Renal pelvis (tissue), 12 donors: Measurements from ENCODE around the gene STXBP1. TPM values are rescaled to one million over a fixed set of nuclear protein-coding genes. Genes with fewer than 3 reads are reported as not detected.

ENCODE experiments used
- DNase-seq: peaks from one replicate; pipeline ENCODE4 v3.0.0-alpha.2; 2013
- long read RNA-seq, 16 experiments: transcript quantifications; one replicate each; lab custom pipeline, GENCODE V29; 2026
- polyA plus RNA-seq, 3 donors: library from polyadenylated mRNA; unstranded; fragments of 120-200 nt; gene quantifications; one replicate each; pipeline ENCODE4 v1.2.1, GENCODE V29; 2013; ENCODE audit not compliant: insufficient read length in 3 of 3

STXBP1 gene
- 10 to 100 TPM; 27.7 to 33.4 (median 33.1) TPM for polyA plus RNA-seq
- long read RNA-seq, donor 1, transcript STXBP1-212 (1 exons, 2,582 nt), result major isoform, 16 of 21 reads
- long read RNA-seq, donor 1, partial matches to known transcripts, result 0 of 21 reads
- long read RNA-seq, donor 1, other reads (novel, unspliced or antisense), result 0 of 21 reads
- long read RNA-seq, donor 2, transcript STXBP1-212 (1 exons, 2,582 nt), result major isoform, 11 of 15 reads
- long read RNA-seq, donor 2, partial matches to known transcripts, result 0 of 15 reads
- long read RNA-seq, donor 2, other reads (novel, unspliced or antisense), result 0 of 15 reads
- long read RNA-seq, donor 3, transcript STXBP1-212 (1 exons, 2,582 nt), result major isoform, 10 of 11 reads
- long read RNA-seq, donor 3, partial matches to known transcripts, result 0 of 11 reads
- long read RNA-seq, donor 3, other reads (novel, unspliced or antisense), result 0 of 11 reads
- long read RNA-seq, donor 4, transcript STXBP1-212 (1 exons, 2,582 nt), result major isoform, 17 of 23 reads
- long read RNA-seq, donor 4, transcript STXBP1-201 (19 exons, 3,765 nt), result minor isoform, 6 of 23 reads
- long read RNA-seq, donor 4, partial matches to known transcripts, result 0 of 23 reads
- long read RNA-seq, donor 4, other reads (novel, unspliced or antisense), result 0 of 23 reads
- long read RNA-seq, donor 5, transcript STXBP1-212 (1 exons, 2,582 nt), result major isoform, 5 of 7 reads
- long read RNA-seq, donor 5, partial matches to known transcripts, result 0 of 7 reads
- long read RNA-seq, donor 5, other reads (novel, unspliced or antisense), result 0 of 7 reads
- long read RNA-seq, donor 6, transcript STXBP1-212 (1 exons, 2,582 nt), result major isoform, 18 of 23 reads
- long read RNA-seq, donor 6, partial matches to known transcripts, result 0 of 23 reads
- long read RNA-seq, donor 6, other reads (novel, unspliced or antisense), result 0 of 23 reads
- long read RNA-seq, donor 7, transcript STXBP1-212 (1 exons, 2,582 nt), result major isoform, 28 of 37 reads
- long read RNA-seq, donor 7, partial matches to known transcripts, result 5 of 37 reads
- long read RNA-seq, donor 7, other reads (novel, unspliced or antisense), result 0 of 37 reads
- long read RNA-seq, donor 8, transcript STXBP1-212 (1 exons, 2,582 nt), result major isoform, 7 of 7 reads
- long read RNA-seq, donor 8, partial matches to known transcripts, result 0 of 7 reads
- long read RNA-seq, donor 8, other reads (novel, unspliced or antisense), result 0 of 7 reads
- long read RNA-seq, donor 9, transcript STXBP1-212 (1 exons, 2,582 nt), result major isoform, 16 of 21 reads
- long read RNA-seq, donor 9, partial matches to known transcripts, result 0 of 21 reads
- long read RNA-seq, donor 9, other reads (novel, unspliced or antisense), result 0 of 21 reads
- long read RNA-seq, donor 10, transcript STXBP1-212 (1 exons, 2,582 nt), result major isoform, 13 of 15 reads
- long read RNA-seq, donor 10, partial matches to known transcripts, result 0 of 15 reads
- long read RNA-seq, donor 10, other reads (novel, unspliced or antisense), result 0 of 15 reads
- long read RNA-seq, donor 11, transcript STXBP1-212 (1 exons, 2,582 nt), result major isoform, 13 of 14 reads
- long read RNA-seq, donor 11, partial matches to known transcripts, result 0 of 14 reads
- long read RNA-seq, donor 11, other reads (novel, unspliced or antisense), result 0 of 14 reads
- long read RNA-seq, donor 12, transcript STXBP1-212 (1 exons, 2,582 nt), result major isoform, 23 of 24 reads
- long read RNA-seq, donor 12, partial matches to known transcripts, result 0 of 24 reads
- long read RNA-seq, donor 12, other reads (novel, unspliced or antisense), result 0 of 24 reads
- long read RNA-seq, donor 13, transcript STXBP1-212 (1 exons, 2,582 nt), result major isoform, 18 of 20 reads
- long read RNA-seq, donor 13, partial matches to known transcripts, result 0 of 20 reads
- long read RNA-seq, donor 13, other reads (novel, unspliced or antisense), result 0 of 20 reads
- long read RNA-seq, donor 14, result 0 reads
- long read RNA-seq, donor 15, transcript STXBP1-212 (1 exons, 2,582 nt), result major isoform, 22 of 23 reads
- long read RNA-seq, donor 15, partial matches to known transcripts, result 0 of 23 reads
- long read RNA-seq, donor 15, other reads (novel, unspliced or antisense), result 0 of 23 reads
- long read RNA-seq, donor 16, transcript STXBP1-212 (1 exons, 2,582 nt), result major isoform, 21 of 24 reads
- long read RNA-seq, donor 16, partial matches to known transcripts, result 0 of 24 reads
- long read RNA-seq, donor 16, other reads (novel, unspliced or antisense), result 0 of 24 reads

DNA sequence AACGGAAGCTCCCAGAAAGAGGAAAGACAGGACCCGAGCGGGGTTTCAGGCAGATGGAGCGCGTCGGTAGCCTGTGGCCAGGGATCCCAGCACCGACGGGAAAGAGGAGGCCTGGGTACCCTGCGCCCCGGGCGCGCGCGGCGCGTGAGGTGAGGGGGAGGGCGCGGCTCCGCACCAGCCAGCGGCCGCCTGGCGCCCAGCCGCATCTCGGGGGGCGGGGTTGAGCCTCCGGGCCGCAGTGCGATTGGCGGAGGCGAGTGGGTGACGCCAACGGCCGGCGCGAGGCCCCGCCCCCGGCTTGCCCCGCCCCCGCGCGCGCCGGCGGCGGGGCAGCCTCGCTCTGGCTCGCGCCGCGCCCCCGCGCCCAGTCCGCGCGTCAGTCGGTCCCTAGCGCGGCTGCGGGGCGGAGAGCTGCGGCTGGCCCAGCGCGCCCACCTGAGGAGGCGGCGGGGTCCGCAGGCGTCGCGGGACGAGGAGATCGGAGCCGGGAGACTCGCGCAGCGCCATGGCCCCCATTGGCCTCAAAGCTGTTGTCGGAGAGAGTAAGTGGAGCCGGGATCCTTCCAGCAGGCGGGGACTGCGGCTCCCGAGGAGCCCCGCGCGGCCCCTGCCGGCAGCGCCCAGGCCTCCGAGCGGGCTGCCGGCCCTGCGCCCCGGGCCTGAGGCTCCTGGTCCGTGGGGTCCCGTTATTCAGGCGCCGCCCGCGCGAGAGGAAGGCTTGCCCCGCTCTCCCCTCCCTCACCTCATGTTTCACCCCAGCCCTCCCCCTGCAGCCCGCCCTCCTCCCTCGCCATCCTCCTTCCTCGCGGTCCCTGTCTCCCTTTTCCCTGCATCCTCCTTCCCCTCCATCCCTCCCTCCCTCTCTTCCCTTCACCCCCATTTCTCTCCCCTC lies at the start of gene STXBP1:
STXBP1 (plus strand) TSS at position 379 of the 892 bp plus-strand sequence; CDS start at position 506, 127 bp downstream.
- peak; percentile 87 for DNase-seq

DNA sequence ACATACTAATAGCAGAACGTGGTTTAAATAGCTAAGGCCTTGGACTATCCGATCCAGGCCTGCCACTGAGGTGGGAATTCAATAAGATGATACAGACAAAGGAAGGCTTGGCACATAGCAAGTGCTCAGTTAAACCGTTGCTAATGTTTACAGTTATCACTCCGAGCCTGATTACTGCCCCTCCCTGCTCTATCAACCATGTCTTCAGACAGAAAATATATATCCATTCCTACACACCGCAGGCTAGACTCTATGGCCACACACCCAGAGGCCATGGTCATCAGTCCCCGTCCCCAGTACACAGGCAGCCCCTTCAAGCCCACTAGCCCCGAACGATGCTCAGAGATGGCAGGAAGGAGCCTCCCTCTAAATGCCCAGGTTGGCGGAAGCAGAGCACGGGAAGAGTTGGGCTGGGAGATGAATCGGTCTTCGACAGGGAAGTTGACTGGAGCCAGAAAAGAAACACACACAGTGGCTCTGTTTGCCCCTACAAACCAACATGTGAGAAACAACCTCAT lies 49.7 kb upstream of the STXBP1 start:
- DNase-seq, result no peak

DNA sequence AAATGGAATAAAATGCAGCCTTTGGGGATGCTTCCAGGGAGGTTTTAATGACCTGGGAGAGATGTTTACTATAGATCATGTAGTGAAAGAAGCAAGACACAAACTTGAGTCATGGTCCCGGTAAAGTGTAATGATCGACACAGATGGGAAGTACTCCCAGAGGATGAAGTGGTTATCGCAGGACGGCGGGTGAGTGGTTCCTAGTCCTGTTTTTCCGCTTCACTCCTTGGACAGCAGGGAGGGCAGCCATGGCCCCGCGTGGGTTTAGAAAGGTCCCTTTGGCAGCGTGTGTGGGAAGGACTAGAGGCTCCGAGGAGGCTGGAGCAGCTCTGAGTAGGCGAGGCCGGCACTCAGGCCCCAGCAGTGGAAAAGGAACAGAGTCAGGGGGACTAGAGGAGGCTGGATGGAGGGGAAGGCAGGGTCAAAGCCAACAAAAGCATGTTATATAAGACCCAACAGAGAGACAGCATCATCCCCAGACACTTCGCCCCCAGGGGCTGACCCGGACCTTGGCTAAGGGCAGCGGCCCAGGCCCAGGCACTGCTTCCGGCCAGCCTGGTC lies 49.2 kb upstream of the STXBP1 start:
- no peak for DNase-seq

DNA sequence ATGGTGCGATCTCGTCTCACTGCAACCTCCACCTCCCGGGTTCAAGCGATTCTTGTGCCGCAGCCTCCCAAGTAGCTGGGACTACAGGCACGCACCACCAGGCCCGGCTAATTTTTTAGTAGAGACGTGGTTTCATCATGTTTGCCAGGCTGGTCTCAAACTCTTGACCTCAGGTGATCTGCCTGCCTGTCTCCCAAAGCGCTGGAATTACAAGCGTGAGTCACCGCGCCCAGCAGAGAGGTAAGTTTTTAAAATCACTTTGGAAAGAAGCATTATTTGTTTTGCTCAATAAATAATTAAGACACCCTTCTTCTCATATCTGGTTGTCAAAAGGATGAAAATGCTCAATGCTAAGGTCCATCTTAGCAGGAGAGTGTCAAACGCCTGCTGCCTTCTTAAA lies 48.5 kb upstream of the STXBP1 start:
- DNase-seq, result no peak

DNA sequence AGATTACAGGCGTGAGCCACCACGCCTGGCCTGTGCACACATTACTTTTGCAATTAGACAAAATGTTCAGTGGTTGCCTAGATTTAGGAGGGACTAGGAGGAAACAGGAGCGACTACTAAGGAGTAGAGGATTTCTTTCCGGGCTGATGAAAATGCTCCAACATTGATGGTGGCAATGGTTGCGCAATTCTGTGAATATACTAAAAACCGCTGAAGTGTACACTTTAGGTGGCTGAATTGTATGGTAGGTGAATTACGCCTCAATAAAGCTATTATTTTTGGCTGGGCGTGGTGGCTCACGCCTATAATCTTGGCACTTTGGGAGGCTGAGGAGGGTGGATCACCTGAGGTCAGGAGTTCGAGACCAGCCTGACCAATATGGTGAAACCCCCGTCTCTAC lies 46.8 kb upstream of the STXBP1 start:
- no peak for DNase-seq

DNA sequence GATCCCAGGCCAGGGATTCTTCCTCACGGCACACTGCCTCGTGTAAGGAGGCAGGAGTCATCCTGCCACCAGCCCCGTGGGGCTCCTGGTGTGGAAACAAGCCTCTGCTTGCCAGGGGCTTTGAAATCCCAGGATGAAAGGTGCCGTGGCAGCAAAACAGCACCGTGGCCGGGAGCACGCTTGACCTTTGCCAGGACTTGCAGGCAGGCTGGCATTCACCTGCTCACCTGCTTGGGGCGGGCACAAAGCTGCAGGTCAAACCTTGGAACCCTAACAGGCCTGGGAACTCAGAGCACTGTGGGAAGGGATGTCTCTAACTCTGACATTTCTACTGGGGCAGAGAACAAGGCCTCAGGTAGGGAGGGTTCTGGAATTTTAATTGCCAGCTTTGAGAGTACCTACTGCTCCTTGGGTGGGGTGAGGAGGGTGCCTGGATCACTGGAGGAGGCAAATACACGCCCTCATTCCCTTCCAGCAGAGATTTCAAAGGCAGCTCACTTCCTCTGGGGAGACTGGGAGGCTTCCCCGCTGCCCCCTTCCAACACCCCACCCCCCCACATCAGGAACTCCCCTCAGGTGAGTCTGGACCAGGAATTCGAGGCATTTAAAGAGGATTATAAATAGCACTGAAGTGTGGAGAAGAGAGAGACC lies 45.6 kb upstream of the STXBP1 start:
- no peak for DNase-seq

DNA sequence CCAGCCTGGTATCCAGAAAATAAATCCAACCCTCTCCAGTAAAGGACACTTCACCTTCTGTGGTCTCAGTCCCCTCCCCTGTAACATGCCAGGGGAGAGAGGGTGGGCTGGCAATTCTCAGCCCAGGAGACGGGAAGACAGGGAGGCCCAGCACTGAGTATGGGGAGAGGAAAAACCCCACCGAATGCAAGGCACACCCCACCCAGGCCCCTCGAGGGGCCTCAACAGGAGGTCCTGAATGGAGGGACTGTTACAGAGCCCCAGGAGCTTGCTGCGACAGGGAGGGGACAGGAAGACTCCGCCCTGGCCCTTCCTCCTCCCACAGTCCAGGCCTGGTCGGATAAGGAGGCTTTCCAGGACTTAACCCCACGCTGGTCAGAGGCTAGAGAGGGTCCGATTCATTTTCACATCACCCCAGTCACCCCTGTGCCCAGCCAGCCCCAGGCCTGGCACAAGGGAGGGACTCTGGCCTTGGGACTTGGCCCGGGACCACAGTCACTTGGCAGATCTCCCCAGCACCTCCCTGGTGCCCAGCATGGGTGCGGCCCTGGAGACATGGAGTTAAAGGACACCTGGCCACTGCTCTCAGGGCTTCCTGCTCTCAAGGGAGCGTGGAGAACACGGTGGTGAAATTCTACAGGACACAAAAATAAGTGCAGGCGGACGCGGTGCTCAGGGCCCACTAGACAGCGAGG lies 44.9 kb upstream of the STXBP1 start:
- DNase-seq, result no peak

DNA sequence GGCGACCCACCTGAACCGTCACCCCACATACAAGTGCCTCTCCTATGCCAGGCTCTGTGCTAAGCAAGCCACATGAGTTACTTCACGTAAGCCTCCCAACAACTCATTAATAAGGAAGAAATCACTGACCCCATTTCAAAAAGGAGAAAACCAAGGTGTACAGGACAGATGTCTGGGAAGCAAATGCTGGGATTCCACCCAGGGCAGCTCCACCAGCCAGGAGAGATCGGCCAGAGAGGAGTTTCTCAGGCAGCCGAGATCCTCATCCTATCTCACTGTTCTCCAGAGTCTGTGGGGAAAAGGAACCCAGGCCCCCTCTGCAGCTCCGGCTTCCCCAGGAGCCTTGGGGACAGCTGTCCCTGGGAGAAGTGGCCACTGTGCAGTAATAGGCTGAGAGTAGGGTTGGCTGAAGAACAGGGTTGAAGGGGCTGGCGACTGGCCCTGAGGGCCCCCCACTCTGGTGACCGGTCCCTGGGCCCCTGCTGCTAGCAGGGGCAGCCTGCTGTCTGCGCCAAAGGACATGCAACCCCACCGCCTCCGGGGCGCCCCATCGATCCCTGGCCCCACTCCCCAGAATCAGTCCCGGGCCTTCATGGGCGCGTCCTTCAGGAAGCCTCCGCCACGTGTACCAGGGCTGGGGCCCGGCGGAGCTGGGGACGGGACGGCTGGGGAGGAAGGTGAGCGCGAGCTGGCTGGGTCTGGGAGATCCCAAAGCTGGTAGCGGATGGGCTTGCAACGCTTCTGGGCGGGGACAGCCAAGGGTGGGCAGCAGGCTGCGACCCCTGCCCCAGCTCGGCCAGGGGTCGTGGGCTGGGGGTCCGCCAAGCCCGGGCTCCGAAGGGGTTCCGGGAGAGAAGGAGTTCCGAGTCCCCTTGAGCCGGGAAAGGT lies 44.1 kb upstream of the STXBP1 start:
- DNase-seq, result no peak

DNA sequence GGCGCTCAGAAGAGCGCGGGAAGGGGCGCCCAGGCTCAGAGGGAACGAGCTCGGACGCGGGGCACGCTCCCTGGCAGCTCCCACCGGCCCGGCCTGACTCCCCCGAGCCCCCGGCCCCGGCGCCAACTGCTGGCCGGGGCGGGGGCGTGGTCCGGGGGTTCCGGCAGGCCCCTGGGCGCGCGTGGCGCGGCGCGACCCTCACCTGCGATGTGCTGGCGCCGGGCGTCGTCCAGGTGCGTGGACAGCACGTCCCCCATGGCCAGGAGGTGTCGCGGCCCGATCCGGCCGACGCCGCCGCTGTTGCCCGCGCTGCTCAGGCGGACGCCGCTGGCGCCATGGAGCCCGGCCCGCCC lies 43.5 kb upstream of the STXBP1 start:
- no peak for DNase-seq

DNA sequence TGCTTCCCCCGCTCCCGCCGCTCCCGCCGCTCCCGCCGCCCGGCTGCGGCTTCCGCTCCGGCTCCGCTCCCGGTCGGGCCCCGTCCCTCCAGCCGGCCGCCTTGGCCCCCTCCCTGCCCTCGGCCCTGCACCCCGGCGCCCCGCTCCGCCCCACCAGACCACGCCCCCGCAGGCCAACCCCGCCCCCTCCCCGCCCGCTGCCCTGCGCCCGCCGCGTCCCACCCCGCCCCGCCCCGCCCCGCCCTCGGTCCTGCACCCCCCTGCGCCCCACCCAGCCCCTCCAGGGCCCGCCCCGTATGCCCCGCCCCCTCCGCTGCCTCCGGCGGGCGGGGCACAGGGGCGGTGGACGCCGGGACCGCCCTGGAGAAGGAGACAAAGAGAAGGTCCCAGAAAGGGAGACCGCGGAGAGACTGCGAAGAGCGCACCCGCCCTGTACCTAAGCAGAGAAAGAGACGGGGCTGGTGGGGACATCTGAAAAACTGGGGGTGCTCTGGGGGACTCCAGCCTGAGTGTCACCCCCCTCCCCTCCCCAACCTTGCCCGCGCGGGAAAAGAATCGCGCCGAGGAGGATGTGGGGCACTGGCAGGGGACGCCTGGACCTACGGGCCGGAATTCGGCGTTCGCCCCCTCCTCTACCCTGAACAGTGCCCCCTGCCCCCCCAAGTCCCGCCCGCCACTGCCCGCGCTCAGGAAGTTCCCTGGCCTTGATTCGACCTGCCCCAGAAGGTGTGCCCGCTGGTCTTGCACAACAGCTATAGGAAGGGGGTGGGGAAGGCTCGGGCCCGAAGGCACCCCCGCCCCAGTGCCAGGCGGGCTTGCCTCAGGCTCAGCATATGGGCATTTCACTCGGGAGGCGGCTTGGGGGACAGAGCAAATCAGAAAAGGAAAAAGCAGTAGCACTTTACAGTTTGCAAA lies 42.8 kb upstream of the STXBP1 start:
- peak; percentile 85 for DNase-seq

DNA sequence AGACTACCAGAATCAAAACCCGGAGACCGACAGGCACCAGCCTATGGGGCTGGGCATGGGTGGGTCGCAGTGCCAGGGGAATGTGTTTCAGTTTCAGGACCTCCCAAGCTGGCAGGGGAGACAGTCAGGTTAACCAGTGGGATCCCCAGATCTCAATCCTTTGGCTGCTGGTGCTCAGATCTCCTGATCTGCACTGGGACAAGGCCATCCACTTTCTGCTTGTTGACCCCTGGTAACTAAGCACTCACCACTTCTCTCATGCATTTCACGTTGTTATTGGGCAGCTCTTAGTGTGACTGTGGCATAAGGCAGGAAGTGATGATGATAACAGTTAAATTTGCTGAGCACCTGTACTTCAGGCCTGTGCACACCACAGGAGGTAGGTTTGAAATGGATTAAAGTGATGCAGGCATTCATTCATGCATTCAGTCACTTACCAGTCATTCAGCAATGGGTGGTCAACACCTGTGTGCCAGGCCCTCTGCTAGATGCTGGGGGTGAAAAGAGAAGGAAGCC lies 42.1 kb upstream of the STXBP1 start:
- no peak for DNase-seq

DNA sequence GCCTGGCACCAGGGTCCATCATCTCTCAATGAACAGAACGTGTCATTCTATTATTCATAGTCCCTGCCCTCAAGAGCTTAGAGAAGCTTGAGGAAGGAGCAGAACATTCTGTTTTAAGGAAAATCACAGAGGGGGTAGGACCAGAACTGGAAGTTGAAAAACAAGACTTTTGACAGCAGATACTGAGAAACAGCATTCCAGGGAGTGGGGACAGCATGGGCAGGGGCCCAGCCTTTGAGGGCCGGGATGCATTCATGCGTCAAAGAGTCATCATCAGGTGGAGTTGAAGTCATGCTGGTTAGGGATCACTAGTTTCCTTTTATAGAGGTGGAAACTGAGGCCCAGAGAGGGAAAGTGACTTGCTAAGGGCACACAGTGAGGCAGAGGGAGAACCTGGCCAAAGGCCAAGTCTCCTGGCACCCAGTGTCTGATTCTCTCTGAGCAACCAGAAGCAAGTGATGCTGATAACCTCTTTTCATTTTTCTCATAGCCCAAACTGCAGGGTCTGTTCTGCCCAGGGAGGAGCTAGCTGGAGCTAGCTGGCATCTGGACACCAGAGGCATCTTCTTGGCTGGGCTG lies 41.5 kb upstream of the STXBP1 start:
- no peak for DNase-seq

DNA sequence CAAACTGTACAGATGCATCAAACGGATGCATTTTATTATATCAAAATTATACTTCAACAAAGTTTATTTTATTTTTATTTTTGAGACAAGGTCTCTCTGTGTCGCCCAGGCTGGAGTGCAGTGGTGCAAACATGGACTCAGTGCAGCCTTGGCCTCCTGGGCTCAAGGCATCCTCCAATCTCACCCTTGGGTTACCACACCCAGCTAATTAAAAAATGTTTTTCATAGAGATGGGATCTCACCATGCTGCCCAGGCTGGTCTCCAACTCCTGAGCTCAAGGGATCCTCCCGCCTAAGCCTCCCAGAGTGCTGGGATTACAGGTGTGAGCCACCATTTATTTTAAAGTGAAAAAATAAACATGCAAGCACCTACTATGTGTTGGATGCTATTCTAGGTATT lies 40.1 kb upstream of the STXBP1 start:
- DNase-seq, result no peak

DNA sequence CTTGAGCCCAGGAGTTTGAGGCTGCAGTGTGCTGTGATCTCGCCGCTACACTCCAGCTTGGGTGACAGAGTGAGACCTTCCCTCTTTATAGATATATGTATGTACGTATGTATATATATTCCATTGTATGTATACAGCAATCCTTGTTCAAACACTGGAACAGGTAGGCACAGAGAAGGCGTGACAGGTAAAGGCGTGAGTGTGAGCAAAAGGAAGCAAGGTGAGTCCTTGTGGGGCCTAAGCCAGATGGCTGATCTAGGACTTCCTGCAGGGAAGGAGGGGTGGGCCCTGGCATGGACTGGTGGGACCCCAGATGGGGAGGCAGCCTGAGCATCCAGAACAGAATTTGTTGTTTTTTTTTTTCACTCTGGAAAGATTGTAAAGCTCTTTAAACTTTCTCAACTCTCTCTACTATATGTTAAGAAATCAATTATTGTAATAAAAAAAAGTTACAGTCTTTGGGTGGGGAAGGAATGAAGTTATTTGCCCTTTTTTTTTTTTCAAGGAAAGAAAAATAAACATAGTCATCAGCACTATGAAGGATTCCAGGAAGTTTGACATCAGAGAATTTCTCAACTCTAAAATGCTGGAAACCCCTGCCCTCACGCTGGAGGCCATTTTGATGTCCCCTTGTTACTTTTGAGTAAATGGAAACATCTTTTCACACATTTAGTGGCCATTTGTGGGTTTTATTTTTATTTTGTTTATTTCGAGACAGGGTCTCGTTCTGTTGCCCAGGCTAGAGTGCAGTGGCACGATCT lies 38.9 kb upstream of the STXBP1 start:
- DNase-seq, result no peak
